ENCODE data around the gene CD79B.
"Not testable (repeated sequence)": the region's sequence is repeated elsewhere in the genome, so short reads cannot be mapped to it uniquely, and the experiment has no call there.

CD79B gene

DNA sequence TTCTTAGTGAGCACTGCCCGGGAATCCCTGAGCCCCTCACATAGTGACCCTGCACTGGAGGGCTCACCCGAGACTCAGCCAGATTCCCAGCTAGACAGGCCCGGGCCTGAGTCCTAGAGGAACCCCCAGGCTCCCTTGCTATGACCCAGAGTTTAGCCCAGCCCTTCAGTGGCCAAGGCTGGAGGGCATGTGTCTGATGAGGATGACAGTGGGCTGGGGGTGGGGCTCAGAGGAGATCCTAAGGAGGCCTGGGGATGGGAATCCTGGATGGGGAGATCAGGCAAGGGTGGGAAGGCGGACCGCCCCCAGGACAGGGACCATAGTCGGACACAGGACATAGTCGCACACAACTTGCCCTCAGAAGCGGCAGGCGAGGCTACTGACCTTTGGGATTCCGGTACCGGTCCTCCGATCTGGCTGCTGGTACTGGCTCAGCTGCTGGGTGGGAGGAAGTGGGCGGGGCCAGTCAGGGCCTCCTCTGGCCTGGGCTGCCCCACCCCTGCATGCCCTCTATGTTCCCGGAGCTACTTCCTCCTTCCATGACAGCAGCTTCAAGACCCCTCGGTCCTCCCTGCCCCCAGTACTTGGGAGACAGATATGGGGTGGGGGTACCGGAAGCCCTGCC is 1.1 kb downstream of the CD79B start:
- DNase-seq = no peak

DNA sequence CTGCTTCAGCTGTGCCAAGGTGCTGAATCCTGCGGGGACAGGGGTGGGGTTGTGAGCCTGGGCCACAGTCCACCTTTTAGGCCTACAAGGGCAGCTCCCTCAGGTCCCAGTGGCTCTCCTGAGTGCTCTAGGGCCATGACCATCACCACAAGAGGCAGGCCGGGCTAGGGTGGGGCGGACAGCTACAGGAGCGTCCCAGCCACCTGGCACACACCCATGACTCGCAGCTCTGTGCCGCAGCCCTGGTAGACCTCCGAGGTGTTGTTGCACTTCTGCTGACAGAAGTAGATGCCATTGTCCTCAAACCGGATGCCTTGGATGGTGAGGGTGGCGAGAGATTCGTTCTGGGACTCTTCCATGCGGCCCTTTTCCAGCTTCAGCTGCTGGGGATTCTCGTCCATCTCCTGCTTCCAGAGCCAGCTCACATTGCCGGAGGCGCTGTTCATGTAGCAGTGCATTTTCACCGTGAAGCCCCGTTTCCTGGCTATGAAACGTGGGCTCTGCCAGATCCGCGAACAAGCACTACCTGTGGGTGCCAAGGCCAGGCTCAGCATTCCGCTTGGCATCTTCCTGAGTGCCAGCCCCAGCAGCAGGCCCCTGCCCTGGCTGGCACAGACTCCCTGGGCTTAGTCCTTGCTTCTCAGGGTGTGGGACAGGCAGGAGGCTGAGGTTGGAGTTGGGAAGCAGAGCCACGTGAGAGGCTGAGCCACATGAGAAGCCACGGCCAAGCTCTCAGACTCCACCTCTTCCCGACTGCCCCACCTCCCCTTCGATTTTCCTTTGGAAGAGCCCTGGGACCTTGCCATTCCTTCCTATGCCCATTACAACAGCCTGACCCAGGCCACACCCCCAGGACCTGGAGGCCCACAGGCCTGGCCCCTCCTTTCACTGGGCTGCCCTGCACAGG is 2.0 kb downstream of the CD79B start:
- no peak for DNase-seq

- DNase-seq = no peak
These were observed 3.0 kb downstream of the CD79B start for GRCh38 chr17:63928966-63929695.

DNA sequence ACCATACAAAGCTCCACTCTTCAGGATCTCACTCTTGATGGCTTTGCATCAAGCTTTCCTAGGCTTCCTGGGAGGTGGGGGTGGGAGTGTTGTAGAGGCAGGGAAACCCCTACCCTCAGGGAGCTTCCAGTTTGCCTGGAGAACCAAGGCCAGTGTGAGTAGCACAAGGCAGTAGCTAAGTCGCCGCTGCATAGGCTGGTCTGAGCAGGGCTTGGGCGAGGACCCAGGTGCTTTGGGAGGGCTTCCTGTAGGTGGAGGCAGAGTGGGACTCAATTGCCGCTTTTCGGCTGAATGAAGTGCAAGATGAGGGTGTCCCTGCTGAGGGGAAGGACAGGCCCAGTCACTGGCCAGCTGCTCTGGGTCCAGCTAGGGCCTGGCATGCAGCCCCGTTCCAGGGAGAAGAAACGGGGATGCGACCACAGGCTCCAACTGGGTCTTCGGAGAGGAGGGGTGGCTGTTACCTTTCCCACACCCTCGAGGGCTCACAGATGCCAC is 3.9 kb downstream of the CD79B start:
- DNase-seq = no peak

DNA sequence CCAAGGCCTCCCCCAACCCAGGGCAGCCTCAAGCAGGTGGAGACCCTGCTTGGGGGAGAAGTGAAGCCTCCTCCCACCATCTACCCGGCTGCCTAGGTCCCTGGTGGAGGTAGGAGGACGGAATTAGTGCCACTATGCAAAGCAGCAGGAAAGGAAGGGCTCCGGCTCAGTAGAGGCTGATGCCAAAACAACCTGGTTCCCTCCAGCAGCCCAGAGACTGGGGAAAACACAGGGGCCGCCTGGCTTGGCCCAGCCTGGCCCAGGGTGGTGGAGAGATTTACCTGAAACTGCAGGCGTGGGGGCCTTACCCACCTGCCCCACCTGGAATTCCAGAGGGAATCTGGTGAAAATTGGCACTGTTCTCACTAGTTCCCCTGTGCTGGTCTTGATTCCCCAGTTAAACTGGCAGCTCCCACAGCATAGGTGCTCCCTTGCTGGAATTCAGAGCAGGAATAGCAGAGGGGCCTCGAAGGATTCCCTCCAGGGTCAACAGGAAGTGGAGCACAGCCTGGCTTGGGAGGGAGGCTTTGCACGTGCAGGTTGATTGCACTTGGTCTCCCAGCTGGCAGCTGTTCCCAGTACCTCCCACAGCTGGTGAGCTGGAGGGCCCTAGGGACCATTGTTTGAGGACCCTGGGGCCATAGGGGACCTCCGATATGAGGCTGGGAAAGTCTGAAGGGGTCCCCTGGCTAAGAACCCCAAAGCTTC is 4.5 kb downstream of the CD79B start:
- peak in 1 of 2 experiments; percentile 10 for DNase-seq

GRCh38 chr17:63926164-63926563 is 6.0 kb downstream of the CD79B start:
- no peak for DNase-seq

- no peak for DNase-seq
These were observed 6.5 kb downstream of the CD79B start for GRCh38 chr17:63925615-63926014.

DNA sequence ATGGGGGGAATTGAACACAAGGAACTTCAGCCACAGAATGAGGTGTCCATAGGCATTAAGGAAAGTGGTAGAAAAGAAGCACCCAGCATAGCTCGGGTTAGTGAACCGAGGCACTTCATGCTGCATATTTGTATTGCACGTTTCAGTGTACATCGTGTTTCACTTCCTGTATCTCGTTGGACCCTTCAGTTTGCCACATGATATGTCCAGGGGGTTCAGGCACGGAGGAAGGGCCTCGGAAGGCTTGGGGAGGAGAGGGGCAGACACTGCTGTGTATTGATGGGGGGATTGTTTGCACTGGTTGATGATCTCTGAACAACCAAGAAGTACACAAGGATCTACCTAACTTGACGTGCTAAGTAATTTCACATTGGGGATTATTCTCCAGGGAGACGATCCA is 9.7 kb downstream of the CD79B start:
- not testable (repeated sequence) for DNase-seq

GRCh38 chr17:63920779-63921178 is 11.4 kb downstream of the CD79B start:
- not testable (repeated sequence) for DNase-seq

GRCh38 chr17:63920050-63920449 is 12.1 kb downstream of the CD79B start:
- DNase-seq = not testable (repeated sequence)

GRCh38 chr17:63919311-63919723 is 12.8 kb downstream of the CD79B start:
- DNase-seq = peak; percentile 24 to 61

DNA sequence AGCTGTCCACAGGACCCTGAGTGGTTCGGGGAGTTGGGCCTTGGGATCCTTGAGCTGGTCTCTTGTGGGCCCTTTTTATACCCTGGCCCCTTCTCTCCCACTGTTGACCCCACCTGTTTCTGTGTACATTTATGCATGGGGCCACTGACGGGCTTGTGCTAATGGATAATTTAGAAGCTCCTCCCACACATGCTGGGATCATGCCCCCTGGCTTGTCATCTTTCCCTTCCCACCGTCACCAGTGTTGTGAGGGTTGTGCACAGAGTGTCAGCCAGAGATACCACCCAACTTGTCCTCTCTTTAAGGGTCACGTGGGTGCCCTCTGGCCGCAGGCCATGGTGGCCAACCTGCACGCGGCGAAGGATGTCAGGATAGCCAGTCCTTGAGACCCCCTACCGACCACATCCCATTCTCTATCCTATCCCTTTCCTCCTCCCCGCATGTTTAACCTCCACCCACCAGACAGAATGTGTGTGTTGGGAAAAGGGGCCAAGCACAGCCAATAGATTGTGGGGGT is 13.3 kb downstream of the CD79B start, which contains the start of gene GH1:
GH1 (minus strand) TSS at position 51 of the 517 bp plus-strand sequence. CDS start 63 bp downstream, outside the sequence.
- not testable (repeated sequence) for DNase-seq

DNA sequence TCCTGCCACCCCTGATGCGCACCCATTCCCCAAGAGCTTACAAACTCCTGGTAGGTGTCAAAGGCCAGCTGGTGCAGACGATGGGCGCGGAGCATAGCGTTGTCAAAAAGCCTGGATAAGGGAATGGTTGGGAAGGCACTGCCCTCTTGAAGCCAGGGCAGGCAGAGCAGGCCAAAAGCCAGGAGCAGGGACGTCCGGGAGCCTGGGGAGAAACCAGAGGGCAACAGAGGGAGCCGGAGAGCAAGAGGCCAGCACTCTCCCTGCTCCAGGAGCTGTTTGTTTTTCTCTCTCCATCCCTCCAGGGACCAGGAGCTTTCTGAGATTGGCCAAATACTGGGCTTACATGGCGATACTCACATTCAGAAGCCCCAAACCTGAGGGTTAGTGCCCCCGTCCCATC is 13.8 kb downstream of the CD79B start:
- no peak for DNase-seq

GRCh38 chr17:63917646-63918045 is 14.5 kb downstream of the CD79B start:
- no peak for DNase-seq

DNA sequence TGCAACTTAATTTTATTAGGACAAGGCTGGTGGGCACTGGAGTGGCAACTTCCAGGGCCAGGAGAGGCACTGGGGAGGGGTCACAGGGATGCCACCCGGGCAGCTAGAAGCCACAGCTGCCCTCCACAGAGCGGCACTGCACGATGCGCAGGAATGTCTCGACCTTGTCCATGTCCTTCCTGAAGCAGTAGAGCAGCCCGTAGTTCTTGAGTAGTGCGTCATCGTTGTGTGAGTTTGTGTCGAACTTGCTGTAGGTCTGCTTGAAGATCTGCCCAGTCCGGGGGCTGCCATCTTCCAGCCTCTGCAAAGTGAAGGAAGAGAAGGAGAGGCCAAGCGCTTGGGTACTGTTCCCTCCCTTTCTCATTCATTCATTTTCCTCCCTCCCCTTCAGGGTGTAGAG is 14.9 kb downstream of the CD79B start:
- not testable (repeated sequence) for DNase-seq

GRCh38 chr17:63916566-63917185 is 15.5 kb downstream of the CD79B start:
- no peak for DNase-seq

DNA sequence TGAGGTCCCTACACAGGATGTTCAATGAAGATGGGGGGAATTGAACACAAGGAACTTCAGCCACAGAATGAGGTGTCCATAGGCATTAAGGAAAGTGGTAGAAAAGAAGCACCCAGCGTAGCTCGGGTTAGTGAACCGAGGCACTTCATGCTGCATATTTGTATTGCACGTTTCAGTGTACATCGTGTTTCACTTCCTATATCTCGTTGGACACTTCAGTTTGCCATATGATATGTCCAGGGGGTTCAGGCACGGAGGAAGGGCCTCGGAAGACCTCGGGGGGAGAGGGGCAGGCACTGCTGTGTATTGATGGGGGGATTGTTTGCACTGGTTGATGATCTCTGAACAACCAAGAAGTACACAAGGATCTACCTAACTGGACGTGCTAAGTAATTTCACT is 16.4 kb downstream of the CD79B start:
- DNase-seq = not testable (repeated sequence)

DNA sequence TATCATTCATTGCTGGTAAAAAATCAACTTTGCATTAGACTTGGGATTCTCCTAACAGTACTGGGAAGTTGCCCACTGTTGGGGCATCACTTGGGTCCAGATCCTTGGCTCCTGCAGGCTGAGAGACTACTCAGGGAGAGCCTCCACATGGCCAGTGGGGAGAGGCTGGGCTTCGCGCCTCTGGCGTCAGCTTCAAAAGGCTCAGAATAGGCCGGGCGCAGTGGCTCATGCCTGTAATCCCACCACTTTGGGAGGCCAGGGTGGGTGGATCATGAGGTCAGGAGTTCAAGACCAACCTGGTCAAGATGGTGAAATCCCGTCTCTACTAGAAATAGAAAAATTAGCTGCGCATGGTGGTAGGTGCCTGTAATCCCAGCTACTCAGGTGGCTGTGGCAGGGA is 17.7 kb downstream of the CD79B start:
- no peak for DNase-seq

DNA sequence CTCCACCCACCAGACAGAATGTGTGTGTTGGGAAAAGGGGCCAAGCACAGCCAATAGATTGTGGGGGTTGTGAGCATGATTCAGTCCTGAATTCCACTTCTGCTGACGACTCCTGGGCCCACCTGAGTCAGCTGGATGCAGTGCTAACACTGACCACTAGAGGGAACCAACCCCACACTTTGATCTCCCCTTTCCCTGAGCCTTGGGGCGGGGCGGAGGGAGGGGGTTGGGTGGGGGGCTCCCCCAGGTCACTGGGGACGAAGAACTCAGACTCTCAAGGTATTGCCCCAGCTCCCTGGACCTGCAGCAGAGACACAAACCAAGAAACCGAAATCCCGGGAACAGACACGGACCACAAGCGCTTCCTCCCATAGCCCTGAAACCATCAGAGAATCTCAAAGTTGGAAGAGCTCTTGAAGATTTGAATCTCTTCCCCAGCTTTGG is 20.5 kb downstream of the CD79B start:
- DNase-seq = peak; percentile 10 to 44

DNA sequence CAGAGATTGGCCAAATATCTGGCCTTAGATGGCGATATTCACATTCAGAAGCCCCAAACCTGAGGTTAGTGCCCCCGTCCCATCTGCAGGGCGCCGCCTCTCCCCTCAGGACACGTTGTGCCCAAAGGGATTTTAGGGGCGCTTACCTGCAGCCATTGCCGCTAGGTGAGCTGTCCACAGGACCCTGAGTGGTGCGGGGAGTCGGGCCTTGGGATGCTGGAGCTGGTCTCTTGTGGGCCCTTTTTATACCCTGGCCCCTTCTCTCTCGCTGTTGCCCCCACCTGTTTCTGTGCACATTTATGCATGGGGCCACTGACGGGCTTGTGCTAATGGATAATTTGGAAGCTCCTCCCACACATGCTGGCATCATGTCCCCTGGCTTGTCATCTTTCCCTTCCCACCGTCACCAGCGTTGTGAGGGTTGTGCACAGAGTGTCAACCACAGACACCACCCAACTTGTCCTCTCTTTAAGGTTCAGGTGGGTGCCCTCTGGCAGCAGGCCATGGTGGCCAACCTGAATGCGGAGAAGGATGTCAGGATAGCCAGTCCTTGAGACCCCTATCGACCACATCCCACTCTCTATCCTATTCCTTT is 21.0 kb downstream of the CD79B start, which contains the start of gene CSHL1:
CSHL1 (minus strand) TSS at position 218 of the 595 bp plus-strand sequence; CDS start at position 156, 62 bp downstream.
- DNase-seq = no peak

- DNase-seq = no peak
These were observed 22.0 kb downstream of the CD79B start for GRCh38 chr17:63910096-63910495.

All from NCI-H524 (cell line).